Progenitor cell of endocrine pancreas (in vitro differentiated cells): ENCODE data around the gene EXOC2. TPM values are rescaled to one million over a fixed set of nuclear protein-coding genes. Genes with fewer than 3 reads are reported as not detected.
"Not testable (repeated sequence)": the region's sequence is repeated elsewhere in the genome, so short reads cannot be mapped to it uniquely, and the experiment has no call there.

Experiments
- DNase-seq: peaks from one replicate; pipeline ENCODE4 v3.0.0; 2021; ENCODE audit warnings: low spot score; ENCODE audit not compliant: unreplicated experiment
- H3K27ac Mint-ChIP-seq: 2 replicates; pipeline ENCODE4 v1.8.0; 2021; ENCODE audit warnings: mild to moderate bottlenecking, moderate library complexity, mixed read lengths
- H3K27me3 Mint-ChIP-seq: 2 replicates; pipeline ENCODE4 v1.8.0; 2021; ENCODE audit warnings: mixed read lengths
- H3K36me3 Mint-ChIP-seq: 2 replicates; pipeline ENCODE4 v1.8.0; 2022; ENCODE audit warnings: mixed read lengths; ENCODE audit not compliant: insufficient read depth
- H3K4me1 Mint-ChIP-seq: 2 replicates; pipeline ENCODE4 v1.8.0; 2021; ENCODE audit warnings: low read depth, mixed read lengths
- H3K4me3 Mint-ChIP-seq: 2 replicates; pipeline ENCODE4 v1.8.0; 2021; ENCODE audit warnings: low read depth, mild to moderate bottlenecking, moderate library complexity, mixed read lengths
- H3K9me3 Mint-ChIP-seq: 2 replicates; pipeline ENCODE4 v1.8.0; 2021; ENCODE audit warnings: low read depth, mixed read lengths
- total RNA-seq: library from RNA; stranded (reverse); gene quantifications from 2 replicates; pipeline ENCODE4 v1.2.1, GENCODE V29; 2021
- TF ChIP-seq, protein P1 (sequence below): fragments of 200-600 bp; sonication (generic); IDR thresholded peaks from one replicate; pipeline ENCODE4 v1.5.0; 2021; ENCODE audit warnings: antibody characterized with exemption, mild to moderate bottlenecking; ENCODE audit not compliant: unreplicated experiment

Gene EXOC2
- total RNA-seq, 1 donor from 2014 or later, result 24.4 TPM

DNA sequence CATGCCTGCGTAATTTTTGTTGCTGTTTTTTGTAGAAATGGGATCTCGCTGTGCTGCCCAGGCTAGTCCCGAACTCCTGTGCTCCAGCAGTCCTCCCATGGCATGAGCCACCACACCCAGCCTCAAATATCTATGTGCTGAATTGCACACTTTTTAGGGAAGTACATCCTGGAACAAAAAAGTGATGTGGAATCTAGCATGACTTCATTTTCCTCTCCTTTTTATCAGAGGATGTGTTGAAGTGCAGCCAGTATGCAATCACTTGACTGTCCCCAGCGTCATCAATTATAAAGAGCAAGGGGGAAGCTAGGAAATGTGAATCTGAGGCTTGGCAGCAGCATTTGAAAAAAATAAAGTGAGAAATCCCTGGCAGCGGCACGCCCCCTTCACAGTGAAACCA is 6.4 kb upstream of the EXOC2 start:
- DNase-seq, result no peak
- Mint-ChIP-seq H3K27me3 (no peaks in the 10 kb centered on the region), H3K36me3 (no peaks in the 10 kb centered on the region), H3K4me1 (no peaks in the 10 kb centered on the region), H3K27ac (no peak overlapping the region), H3K9me3 (no peaks in the 10 kb centered on the region), H3K4me3 (no peak overlapping the region)
- TF ChIP-seq, protein P1, sequence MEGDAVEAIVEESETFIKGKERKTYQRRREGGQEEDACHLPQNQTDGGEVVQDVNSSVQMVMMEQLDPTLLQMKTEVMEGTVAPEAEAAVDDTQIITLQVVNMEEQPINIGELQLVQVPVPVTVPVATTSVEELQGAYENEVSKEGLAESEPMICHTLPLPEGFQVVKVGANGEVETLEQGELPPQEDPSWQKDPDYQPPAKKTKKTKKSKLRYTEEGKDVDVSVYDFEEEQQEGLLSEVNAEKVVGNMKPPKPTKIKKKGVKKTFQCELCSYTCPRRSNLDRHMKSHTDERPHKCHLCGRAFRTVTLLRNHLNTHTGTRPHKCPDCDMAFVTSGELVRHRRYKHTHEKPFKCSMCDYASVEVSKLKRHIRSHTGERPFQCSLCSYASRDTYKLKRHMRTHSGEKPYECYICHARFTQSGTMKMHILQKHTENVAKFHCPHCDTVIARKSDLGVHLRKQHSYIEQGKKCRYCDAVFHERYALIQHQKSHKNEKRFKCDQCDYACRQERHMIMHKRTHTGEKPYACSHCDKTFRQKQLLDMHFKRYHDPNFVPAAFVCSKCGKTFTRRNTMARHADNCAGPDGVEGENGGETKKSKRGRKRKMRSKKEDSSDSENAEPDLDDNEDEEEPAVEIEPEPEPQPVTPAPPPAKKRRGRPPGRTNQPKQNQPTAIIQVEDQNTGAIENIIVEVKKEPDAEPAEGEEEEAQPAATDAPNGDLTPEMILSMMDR, result no peak

DNA sequence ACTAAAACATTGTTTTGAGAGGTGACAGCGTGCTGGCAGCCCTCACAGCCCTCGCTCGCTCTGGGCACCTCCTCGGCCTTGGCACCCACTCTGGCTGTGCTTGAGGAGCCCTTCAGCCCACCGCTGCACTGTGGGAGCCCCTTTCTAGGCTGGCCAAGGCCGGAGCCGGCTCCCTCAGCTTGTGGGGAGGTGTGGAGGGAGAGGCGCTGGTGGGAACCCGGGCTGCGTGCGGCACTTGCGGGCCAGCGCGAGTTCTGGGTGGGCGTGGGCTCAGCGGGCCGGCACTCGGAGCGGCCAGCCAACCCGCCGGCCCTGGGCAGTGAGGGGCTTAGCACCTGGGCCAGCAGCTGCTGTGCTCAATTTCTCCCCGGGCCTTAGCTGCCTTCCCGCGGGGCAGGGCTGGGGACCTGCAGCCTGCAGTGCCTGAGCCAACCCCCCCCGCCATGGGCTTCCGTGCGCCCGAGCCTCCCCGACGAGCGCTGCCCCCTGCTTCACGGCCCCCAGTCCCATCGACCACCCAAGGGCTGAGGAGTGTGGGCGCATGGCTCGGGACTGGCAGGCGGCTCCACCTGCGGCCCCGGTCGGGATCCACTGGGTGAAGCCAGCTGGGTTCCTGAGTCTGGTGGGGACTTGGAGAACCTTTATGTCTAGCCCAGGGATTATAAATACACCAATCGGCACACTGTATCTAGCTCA is 1.6 kb upstream of the EXOC2 start:
- not testable (repeated sequence) for H3K36me3 Mint-ChIP-seq, DNase-seq, H3K27me3 Mint-ChIP-seq, H3K27ac Mint-ChIP-seq, H3K9me3 Mint-ChIP-seq
- Mint-ChIP-seq H3K4me3 (peak overlapping the region; percentile 6), H3K4me1 (peaks cover 11% of the 10 kb centered on the region)

DNA sequence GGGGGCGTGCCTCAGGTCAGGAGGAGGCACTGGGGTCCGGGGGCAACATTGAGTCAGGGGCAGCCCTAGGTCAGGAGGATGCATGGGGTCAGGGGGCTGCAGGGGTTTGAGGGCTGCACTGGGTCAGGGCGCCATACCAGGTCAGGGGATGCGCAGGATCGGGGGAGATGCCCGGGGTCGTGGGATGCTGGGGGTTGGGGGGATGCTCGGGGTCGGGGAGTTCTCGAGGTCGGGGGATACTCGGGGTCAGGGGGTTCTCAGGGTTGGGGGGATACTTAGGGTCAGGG is 727 bp upstream of the EXOC2 start:
- no peaks in the 10 kb centered on the region for H3K9me3 Mint-ChIP-seq
- TF ChIP-seq, protein P1, result no peak
- H3K4me1 Mint-ChIP-seq, result peaks cover 11% of the 10 kb centered on the region
- no peak for DNase-seq
- H3K36me3 Mint-ChIP-seq, result peaks cover 1% of the 10 kb centered on the region
- H3K27me3 Mint-ChIP-seq, result no peaks in the 10 kb centered on the region
- H3K4me3 Mint-ChIP-seq, result peak overlapping the region; percentile 91
- no peak overlapping the region for H3K27ac Mint-ChIP-seq

DNA sequence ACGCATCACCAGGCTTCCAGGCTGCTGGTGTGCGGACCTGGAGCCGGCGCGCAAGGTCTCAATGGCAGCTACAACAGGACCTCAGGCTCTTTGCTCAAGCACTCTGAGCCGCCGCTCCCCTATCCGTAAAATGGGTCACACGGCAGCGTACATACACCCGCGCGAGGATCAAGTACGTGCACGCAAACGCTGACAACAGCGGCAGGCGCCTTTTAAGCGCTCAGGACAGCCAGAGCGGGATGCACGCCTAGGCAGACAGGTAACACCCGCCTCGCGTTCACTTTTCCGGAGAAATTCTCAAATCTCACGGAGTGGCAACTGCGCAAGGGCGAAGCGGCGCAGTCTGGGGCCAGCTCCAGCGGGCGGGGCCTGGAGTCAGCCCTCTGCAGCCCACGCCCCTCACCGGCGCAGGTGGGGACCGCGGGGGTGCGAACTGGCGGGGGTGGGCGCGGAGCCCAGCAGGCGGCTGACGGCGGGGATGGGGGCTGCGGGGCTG is 535 bp downstream of the EXOC2 start:
- Mint-ChIP-seq H3K27ac (peak overlapping the region; percentile 79), H3K4me3 (peak overlapping the region; percentile 91), H3K36me3 (peaks cover 1% of the 10 kb centered on the region), H3K4me1 (peaks cover 11% of the 10 kb centered on the region), H3K9me3 (no peaks in the 10 kb centered on the region), H3K27me3 (no peaks in the 10 kb centered on the region)
- peak; percentile 40 for DNase-seq
- TF ChIP-seq, protein P1, result no peak

DNA sequence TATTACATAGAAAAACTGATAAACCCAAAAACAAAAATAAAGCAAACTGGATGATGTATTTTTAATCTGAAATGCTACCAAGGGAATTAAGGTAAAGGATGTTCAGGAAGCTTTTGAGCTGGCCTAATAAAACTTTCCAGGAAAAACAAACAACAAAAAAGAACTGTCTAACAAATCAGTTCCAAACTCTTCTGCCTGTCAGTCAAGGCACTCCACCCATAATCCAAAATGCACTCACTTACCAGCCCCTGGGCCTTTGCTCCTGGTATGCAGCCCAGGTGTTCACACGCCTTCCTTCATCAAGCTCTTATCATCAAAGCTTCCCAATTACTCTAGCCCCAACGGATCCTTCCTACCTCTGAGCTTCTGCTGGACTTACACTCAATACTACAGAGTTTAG is 3.7 kb downstream of the EXOC2 start:
- peaks cover 12% of the 10 kb centered on the region for H3K4me1 Mint-ChIP-seq
- peaks cover 1% of the 10 kb centered on the region for H3K36me3 Mint-ChIP-seq
- no peaks in the 10 kb centered on the region for H3K27me3 Mint-ChIP-seq
- H3K9me3 Mint-ChIP-seq, result no peaks in the 10 kb centered on the region
- no peak overlapping the region for H3K4me3 Mint-ChIP-seq
- no peak for DNase-seq
- TF ChIP-seq, protein P1, result no peak
- no peak overlapping the region for H3K27ac Mint-ChIP-seq

DNA sequence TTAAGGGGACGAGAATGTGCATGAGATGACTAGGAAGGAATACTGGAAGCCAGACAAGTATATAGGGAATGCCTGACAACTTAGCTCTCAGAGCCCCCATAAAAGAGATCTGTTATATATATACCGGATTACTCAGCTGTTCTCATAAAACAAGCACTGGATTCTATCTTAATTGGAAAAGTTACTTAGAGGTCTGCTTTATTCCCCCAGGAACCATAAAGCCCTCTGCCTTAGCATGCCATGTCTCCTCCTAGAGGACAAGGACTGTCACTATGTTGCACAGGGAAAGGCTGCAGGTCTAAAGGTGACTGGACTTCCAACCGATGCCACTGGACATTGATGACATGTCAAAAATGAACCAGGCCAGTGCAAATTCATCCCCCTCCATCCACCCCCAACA is 6.4 kb downstream of the EXOC2 start:
- Mint-ChIP-seq H3K27me3 (no peaks in the 10 kb centered on the region), H3K36me3 (peaks cover 1% of the 10 kb centered on the region), H3K9me3 (no peaks in the 10 kb centered on the region), H3K4me3 (no peak overlapping the region), H3K4me1 (peaks cover 13% of the 10 kb centered on the region), H3K27ac (no peak overlapping the region)
- TF ChIP-seq, protein P1, result no peak
- DNase-seq, result no peak
